Epithelial cell of proximal tubule (primary cell): ENCODE results near the gene TMEFF2. TPM values are rescaled to one million over a fixed set of nuclear protein-coding genes. Genes with fewer than 3 reads are reported as not detected.

ENCODE experiments used
- DNase-seq: peaks from one replicate; pipeline ENCODE4 v3.0.0-alpha.2; 2011; ENCODE audit warnings: low read depth
- H3K4me3 ChIP-seq: 2 replicates; pipeline ENCODE4 v1.5.1; 2011; ENCODE audit warnings: low read depth, mild to moderate bottlenecking, low read length
- CTCF ChIP-seq: conservative IDR thresholded peaks from 2 replicates; pipeline ENCODE4 v1.5.1; 2012; ENCODE audit warnings: low read depth, mild to moderate bottlenecking, low read length
- total RNA-seq: library from RNA; depleted of rRNA; stranded (reverse); fragments of >200 nt; gene quantifications from 2 replicates; pipeline ENCODE4 v1.2.3, GENCODE V29; 2015

Gene TMEFF2
- total RNA-seq, 1 donor from 2014 or later: not detected

GRCh38 chr2:192218377-192218776, 23.6 kb upstream of the TMEFF2 start:
- no peak overlapping the region for H3K4me3 ChIP-seq
- no peak for TF ChIP-seq CTCF
- no peak for DNase-seq

GRCh38 chr2:192216336-192216735, 21.6 kb upstream of the TMEFF2 start:
- no peak for DNase-seq

GRCh38 chr2:192215096-192215877, 20.6 kb upstream of the TMEFF2 start:
- no peak for DNase-seq
- no peak overlapping the region for H3K4me3 ChIP-seq
- no peak for TF ChIP-seq CTCF

More at GRCh38 chr2:192216336-192216735, 21.6 kb upstream of the TMEFF2 start:
- TF ChIP-seq CTCF: no peak
- no peak overlapping the region for H3K4me3 ChIP-seq

GRCh38 chr2:192208848-192209247, 14.1 kb upstream of the TMEFF2 start:
- TF ChIP-seq CTCF: no peak
- DNase-seq: no peak
- no peak overlapping the region for H3K4me3 ChIP-seq

GRCh38 chr2:192206399-192206798, 11.7 kb upstream of the TMEFF2 start:
- no peak for TF ChIP-seq CTCF
- no peak overlapping the region for H3K4me3 ChIP-seq

GRCh38 chr2:192203876-192204275, 9.1 kb upstream of the TMEFF2 start:
- H3K4me3 ChIP-seq: no peak overlapping the region
- no peak for TF ChIP-seq CTCF
- no peak for DNase-seq

More at GRCh38 chr2:192206399-192206798, 11.7 kb upstream of the TMEFF2 start:
- no peak for DNase-seq

- no peak for DNase-seq
- TF ChIP-seq CTCF: no peak
- H3K4me3 ChIP-seq: no peak overlapping the region
Measured at GRCh38 chr2:192202373-192202772, 7.6 kb upstream of the TMEFF2 start.
